H9 (cell line): Measurements from ENCODE around the gene GALNT12. TPM values are rescaled to one million over a fixed set of nuclear protein-coding genes. Genes with fewer than 3 reads are reported as not detected.

Experiments
- DNase-seq: peaks from one replicate; pipeline ENCODE4 v3.0.0-alpha.2; 2017
- H2AFZ ChIP-seq: one replicate; pipeline ENCODE4 v1.6.1; 2013; ENCODE audit warnings: mild to moderate bottlenecking, low read length, control low read depth, moderate library complexity
- H2AK5ac ChIP-seq: 2 replicates; pipeline ENCODE4 v1.6.1; 2013; ENCODE audit warnings: low read length, control low read depth, mixed read lengths; ENCODE audit not compliant: insufficient read length
- H2BK120ac ChIP-seq: one replicate; pipeline ENCODE4 v1.6.1; 2013; ENCODE audit warnings: low read depth, mild to moderate bottlenecking, low read length, control low read depth, inconsistent platforms; ENCODE audit not compliant: poor library complexity, severe bottlenecking
- H2BK12ac ChIP-seq: 2 replicates; pipeline ENCODE4 v1.6.1; 2013; ENCODE audit warnings: low read length, control low read depth, mixed read lengths, low read depth; ENCODE audit not compliant: insufficient read length
- H2BK15ac ChIP-seq: 2 replicates; pipeline ENCODE4 v1.6.1; 2013; ENCODE audit warnings: low read depth, low read length, control low read depth
- H2BK20ac ChIP-seq: one replicate; pipeline ENCODE4 v1.6.1; 2013; ENCODE audit warnings: low read depth, mild to moderate bottlenecking, low read length, control low read depth, inconsistent platforms; ENCODE audit not compliant: poor library complexity, severe bottlenecking
- H2BK5ac ChIP-seq: 2 replicates; pipeline ENCODE4 v1.6.1; 2013; ENCODE audit warnings: low read length, control low read depth, mixed read lengths; ENCODE audit not compliant: insufficient read length
- H3K14ac ChIP-seq: 2 replicates; pipeline ENCODE4 v1.6.1; 2013; ENCODE audit warnings: low read length, control low read depth; ENCODE audit not compliant: insufficient read depth
- H3K18ac ChIP-seq: 2 replicates; pipeline ENCODE4 v1.6.1; 2013; ENCODE audit warnings: low read depth, mild to moderate bottlenecking, mixed read lengths, low read length, control low read depth; ENCODE audit not compliant: insufficient read length
- H3K23ac ChIP-seq: 2 replicates; pipeline ENCODE4 v1.6.1; 2013; ENCODE audit warnings: low read length, control low read depth, mixed read lengths, low read depth; ENCODE audit not compliant: insufficient read length
- H3K23me2 ChIP-seq: 2 replicates; pipeline ENCODE4 v1.6.1; 2013; ENCODE audit warnings: low read depth, mild to moderate bottlenecking, mixed read lengths, low read length, control low read depth; ENCODE audit not compliant: insufficient read length, poor library complexity, severe bottlenecking
- H3K27ac ChIP-seq: 2 replicates; pipeline ENCODE4 v1.5.1; 2013; ENCODE audit warnings: low read length, control low read depth, mixed read lengths, low read depth; ENCODE audit not compliant: insufficient read length
- H3K27me3 ChIP-seq: 2 replicates; pipeline ENCODE4 v1.6.1; 2013; ENCODE audit warnings: low read length, control low read depth, inconsistent platforms; ENCODE audit not compliant: insufficient read depth
- H3K4ac ChIP-seq: 2 replicates; pipeline ENCODE4 v1.6.1; 2013; ENCODE audit warnings: low read depth, mild to moderate bottlenecking, control low read depth, inconsistent platforms, low read length, moderate library complexity
- H3K4me1 ChIP-seq: 2 replicates; pipeline ENCODE4 v1.6.1; 2013; ENCODE audit warnings: low read length, control low read depth, inconsistent platforms; ENCODE audit not compliant: insufficient read depth
- H3K4me2 ChIP-seq: 2 replicates; pipeline ENCODE4 v1.6.1; 2013; ENCODE audit warnings: low read length, control low read depth, mixed read lengths; ENCODE audit not compliant: insufficient read length, insufficient read depth
- H3K56ac ChIP-seq: 2 replicates; pipeline ENCODE4 v1.6.1; 2013; ENCODE audit warnings: low read depth, mild to moderate bottlenecking, mixed read lengths, low read length, control low read depth; ENCODE audit not compliant: insufficient read length
- H3K79me1 ChIP-seq: 2 replicates; pipeline ENCODE4 v1.6.1; 2013; ENCODE audit warnings: low read depth, mild to moderate bottlenecking, moderate library complexity, low read length, control low read depth, inconsistent platforms; ENCODE audit not compliant: insufficient read depth, poor library complexity, severe bottlenecking
- H3K79me2 ChIP-seq: 2 replicates; pipeline ENCODE4 v1.6.1; 2013; ENCODE audit warnings: low read length, control low read depth, inconsistent platforms; ENCODE audit not compliant: insufficient read depth
- H3K9ac ChIP-seq: 2 replicates; pipeline ENCODE4 v1.6.1; 2013; ENCODE audit warnings: low read length, control low read depth, mixed read lengths; ENCODE audit not compliant: insufficient read length; ENCODE audit errors: extremely low read depth
- H3K9me3 ChIP-seq: one replicate; pipeline ENCODE4 v1.6.1; 2013; ENCODE audit warnings: low read depth, low read length, inconsistent platforms; ENCODE audit not compliant: control insufficient read depth
- H3T11ph ChIP-seq: one replicate; pipeline ENCODE4 v1.6.1; 2013; ENCODE audit warnings: mild to moderate bottlenecking, low read length, control low read depth, inconsistent platforms
- H4K20me1 ChIP-seq: one replicate; pipeline ENCODE4 v1.6.1; 2013; ENCODE audit not compliant: control insufficient read depth, insufficient read length, insufficient read depth
- H4K5ac ChIP-seq: 2 replicates; pipeline ENCODE4 v1.6.1; 2013; ENCODE audit warnings: low read depth, mild to moderate bottlenecking, mixed read lengths, low read length, control low read depth; ENCODE audit not compliant: insufficient read length
- H4K8ac ChIP-seq: replicated peaks from 2 replicates; pipeline ENCODE4 v1.6.1; 2013; ENCODE audit warnings: low read length, control low read depth, mixed read lengths, low read depth; ENCODE audit not compliant: insufficient read length
- H4K91ac ChIP-seq: 2 replicates; pipeline ENCODE4 v1.6.1; 2013; ENCODE audit warnings: low read depth, mild to moderate bottlenecking, moderate library complexity, mixed read lengths, low read length, control low read depth; ENCODE audit not compliant: insufficient read length
- H3K27ac Mint-ChIP-seq, 3 experiments: 2 replicates in 2 of 3; 3 replicates in 1 of 3; pipeline ENCODE4 v1.8.0; 2020 to 2021; ENCODE audit warnings: mixed read lengths in 3 of 3, mild to moderate bottlenecking in 1 of 3, moderate library complexity in 1 of 3
- H3K27me3 Mint-ChIP-seq: 2 replicates; pipeline ENCODE4 v1.8.0; 2021; ENCODE audit warnings: low read depth, mild to moderate bottlenecking, moderate library complexity, mixed read lengths
- H3K36me3 Mint-ChIP-seq, 3 experiments: 2 replicates in 2 of 3; 3 replicates in 1 of 3; pipeline ENCODE4 v1.8.0; 2020 to 2021; ENCODE audit warnings: low read depth in 3 of 3, mixed read lengths in 3 of 3; ENCODE audit not compliant: insufficient read depth in 1 of 3
- H3K4me1 Mint-ChIP-seq, 2 experiments: 2 replicates each; pipeline ENCODE4 v1.8.0; 2020; ENCODE audit warnings: mixed read lengths in 2 of 2
- H3K4me3 Mint-ChIP-seq, 2 experiments: 2 replicates in 1 of 2; 3 replicates in 1 of 2; pipeline ENCODE4 v1.8.0; 2020 to 2021; ENCODE audit warnings: mild to moderate bottlenecking in 2 of 2, mixed read lengths in 2 of 2, moderate library complexity in 1 of 2
- H3K9me3 Mint-ChIP-seq, 2 experiments: 2 replicates in 1 of 2; 3 replicates in 1 of 2; pipeline ENCODE4 v1.8.0; 2020; ENCODE audit warnings: mild to moderate bottlenecking in 2 of 2, mixed read lengths in 2 of 2, moderate library complexity in 1 of 2
- CTCF ChIP-seq: fragments of 200-600 bp; sonication (generic); conservative IDR thresholded peaks from 3 replicates; pipeline ENCODE4 v1.8.0; 2021; ENCODE audit warnings: antibody characterized with exemption, mild to moderate bottlenecking
- WGBS: extraction: QIAGEN DNeasy Blood & Tissue Kit; methylation state at CpG from one replicate; pipeline ENCODE4 v1.1.7; 2013; ENCODE audit warnings: missing lambda C conversion rate, low lambda C conversion rate, mixed read lengths; ENCODE audit not compliant: insufficient read length; ENCODE audit errors: extremely low coverage; 5-methylcytosine and 5-hydroxymethylcytosine counted together
- total RNA-seq: library from RNA; stranded (reverse); gene quantifications from 2 replicates; pipeline ENCODE4 v1.2.1, GENCODE V29; 2021

Gene GALNT12
- total RNA-seq, 1 experiment from 2014 or later, result 18.0 TPM

GRCh38 chr9:98881836-98882568 is 74.5 kb downstream of the GALNT12 start:
- Histone ChIP-seq H3K23ac (no peak overlapping the region), H3K27me3 (no peaks in the 10 kb centered on the region), H3K79me1 (no peaks in the 10 kb centered on the region), H4K8ac (no peak overlapping the region), H2BK15ac (no peak overlapping the region), H4K5ac (no peak overlapping the region), H3K23me2 (no peaks in the 10 kb centered on the region), H3K9ac (no peak overlapping the region), H3K18ac (no peak overlapping the region), H2BK120ac (no peak overlapping the region), H2AFZ (no peak overlapping the region), H3K4ac (no peak overlapping the region), H3K9me3 (no peaks in the 10 kb centered on the region), H3K27ac (no peak overlapping the region), H3K4me2 (no peak overlapping the region), H2AK5ac (no peak overlapping the region), H3K79me2 (no peaks in the 10 kb centered on the region), H3T11ph (no peak overlapping the region), H3K14ac (no peak overlapping the region), H2BK5ac (no peak overlapping the region), H2BK20ac (no peak overlapping the region), H3K4me1 (no peaks in the 10 kb centered on the region), H2BK12ac (no peak overlapping the region), H4K91ac (no peak overlapping the region), H3K56ac (no peak overlapping the region), H4K20me1 (no peaks in the 10 kb centered on the region)
- no peak for DNase-seq
- Mint-ChIP-seq H3K4me3 (no peak overlapping the region), H3K27ac (no peak overlapping the region), H3K9me3 (no peaks in the 10 kb centered on the region), H3K36me3 (no peaks in the 10 kb centered on the region), H3K4me1 (no peaks in the 10 kb centered on the region), H3K27me3 (peaks cover 39% of the 10 kb centered on the region)
- TF ChIP-seq CTCF, result no peak; the same call in 2 of the 3 replicates
- no CpG with 5 or more reads among the region's 8 CpGs for WGBS
